ENCODE results near the gene TRAF1. TPM values are rescaled to one million over a fixed set of nuclear protein-coding genes. Genes with fewer than 3 reads are reported as not detected.

TRAF1 gene
- total RNA-seq, 2 experiments from 2014 or later = 60.3 to 61.7 TPM

DNA sequence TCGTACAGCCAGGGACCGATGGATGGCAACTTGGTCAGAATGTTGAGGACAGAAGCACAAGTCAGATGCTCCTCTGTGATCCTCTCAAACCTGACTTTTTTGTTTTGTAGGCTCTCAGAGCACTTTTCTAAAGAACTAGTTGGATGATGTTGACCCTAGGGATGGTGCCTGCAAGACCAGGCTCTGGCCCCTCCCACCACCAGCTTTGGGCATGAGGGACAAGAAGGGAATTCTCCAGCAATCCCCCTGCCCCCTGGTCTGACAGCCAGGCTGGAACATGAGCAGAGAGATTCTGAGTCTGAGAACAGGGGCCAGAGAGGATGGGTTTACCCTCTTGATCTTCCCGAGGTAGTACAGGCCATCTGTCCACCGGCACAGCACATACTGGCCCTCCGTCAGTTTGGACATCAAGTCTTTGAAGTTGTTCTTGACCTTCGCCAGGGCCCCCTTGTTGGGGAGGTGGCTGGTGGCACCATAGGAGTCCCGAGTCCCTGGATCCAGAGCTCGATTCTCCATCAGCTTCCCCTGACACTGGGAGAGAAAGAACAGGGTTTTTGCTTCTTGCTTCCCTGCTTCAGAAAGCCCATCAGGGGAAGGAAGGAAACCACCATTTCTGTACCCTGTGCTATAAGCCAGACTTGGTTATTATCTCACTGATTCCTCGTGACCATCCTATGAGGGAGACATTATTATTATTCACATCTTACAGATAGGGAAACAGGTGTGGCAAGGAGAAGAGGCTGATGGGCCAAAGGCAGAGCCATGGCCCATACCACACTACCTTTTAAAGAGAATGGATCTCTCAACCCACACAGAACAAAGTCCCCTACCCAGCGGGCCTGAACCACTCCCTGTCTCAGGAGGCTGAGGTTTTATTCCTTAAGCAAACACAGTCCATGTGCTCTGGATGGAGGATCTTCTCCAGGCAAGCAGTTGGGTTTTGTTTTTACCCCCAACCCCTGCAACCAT lies 52.1 kb downstream of the TRAF1 start:
- Mint-ChIP-seq H3K9me3 (no peaks in the 10 kb centered on the region), H3K4me3 (peak overlapping the region; percentile 66), H3K27me3 (no peaks in the 10 kb centered on the region), H3K4me1 (ENCODE audit: low read depth) (peaks cover 60% of the 10 kb centered on the region), H3K27ac (peak overlapping the region; percentile 84), H3K36me3 (ENCODE audit: low read depth) (peaks cover 47% of the 10 kb centered on the region)
- peaks cover 76% of the 10 kb centered on the region for H3K4me1 ChIP-seq (ENCODE audit: insufficient read depth, low read length)
- no peak for ATAC-seq (ENCODE audit: poor library complexity)
- H3K27ac ChIP-seq (ENCODE audit: low read depth in 1 of 2, low read length in 2 of 2) = peak overlapping the region; percentile 82 to 93
- no peaks in the 10 kb centered on the region for H3K27me3 ChIP-seq (ENCODE audit: control insufficient read depth in 1 of 2, insufficient read depth in 2 of 2, low read length in 2 of 2)
- no peak overlapping the region for H3K4me3 ChIP-seq (ENCODE audit: low read length)
- ChIA-PET CTCF (no interaction called here), POLR2A (interaction anchor here (1.2 to 10.8 kb wide), 7 partner anchors 18 to 65 kb away, joined by 3 to 327 read pairs (median 19); partner anchors contain the start of gene TRAF1)
- no peaks in the 10 kb centered on the region for H3K9me3 ChIP-seq (ENCODE audit: control insufficient read depth in 1 of 2, insufficient read depth in 1 of 2, low read length in 2 of 2)
- TF ChIP-seq, protein P1, sequence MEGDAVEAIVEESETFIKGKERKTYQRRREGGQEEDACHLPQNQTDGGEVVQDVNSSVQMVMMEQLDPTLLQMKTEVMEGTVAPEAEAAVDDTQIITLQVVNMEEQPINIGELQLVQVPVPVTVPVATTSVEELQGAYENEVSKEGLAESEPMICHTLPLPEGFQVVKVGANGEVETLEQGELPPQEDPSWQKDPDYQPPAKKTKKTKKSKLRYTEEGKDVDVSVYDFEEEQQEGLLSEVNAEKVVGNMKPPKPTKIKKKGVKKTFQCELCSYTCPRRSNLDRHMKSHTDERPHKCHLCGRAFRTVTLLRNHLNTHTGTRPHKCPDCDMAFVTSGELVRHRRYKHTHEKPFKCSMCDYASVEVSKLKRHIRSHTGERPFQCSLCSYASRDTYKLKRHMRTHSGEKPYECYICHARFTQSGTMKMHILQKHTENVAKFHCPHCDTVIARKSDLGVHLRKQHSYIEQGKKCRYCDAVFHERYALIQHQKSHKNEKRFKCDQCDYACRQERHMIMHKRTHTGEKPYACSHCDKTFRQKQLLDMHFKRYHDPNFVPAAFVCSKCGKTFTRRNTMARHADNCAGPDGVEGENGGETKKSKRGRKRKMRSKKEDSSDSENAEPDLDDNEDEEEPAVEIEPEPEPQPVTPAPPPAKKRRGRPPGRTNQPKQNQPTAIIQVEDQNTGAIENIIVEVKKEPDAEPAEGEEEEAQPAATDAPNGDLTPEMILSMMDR (IDR thresholded peaks at IDR 0.05) = no peak
- DNase-seq = peak in 1 of 14 experiments; percentile 20
- H3K36me3 ChIP-seq (ENCODE audit: insufficient read depth, low read length) = peaks cover 33% of the 10 kb centered on the region
- intact Hi-C loops (cut with DNase I, micrococcal nuclease) = loop anchor here (5.0 kb wide), 2 partner anchors 38 to 108 kb away; no protein-coding TSS in a partner anchor

DNA sequence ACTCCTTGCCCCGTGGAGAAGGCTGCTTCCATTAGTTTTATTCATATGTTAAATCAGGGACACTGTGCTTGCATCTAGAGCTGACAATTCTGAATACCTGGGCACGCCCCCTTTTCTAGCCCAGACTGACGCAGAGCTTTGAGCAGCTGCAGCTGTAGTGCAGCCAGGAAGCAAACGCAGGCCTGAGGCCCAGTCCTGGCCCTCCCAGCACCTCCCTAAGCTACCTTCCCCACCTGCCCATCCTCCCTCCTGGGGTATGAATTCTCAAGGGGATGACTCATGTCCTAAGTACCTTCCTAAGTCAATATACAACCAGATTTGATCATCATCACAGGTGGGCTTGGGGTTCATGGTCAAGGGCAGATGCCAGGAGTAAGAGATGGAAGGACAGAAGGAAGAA lies 53.1 kb downstream of the TRAF1 start:
- Histone ChIP-seq H3K9me3 (ENCODE audit: control insufficient read depth in 1 of 2, insufficient read depth in 1 of 2, low read length in 2 of 2) (no peaks in the 10 kb centered on the region), H3K36me3 (ENCODE audit: insufficient read depth, low read length) (peaks cover 33% of the 10 kb centered on the region), H3K4me1 (ENCODE audit: insufficient read depth, low read length) (peaks cover 73% of the 10 kb centered on the region), H3K4me3 (ENCODE audit: low read length) (no peak overlapping the region), H3K27ac (ENCODE audit: low read depth in 1 of 2, low read length in 2 of 2) (no peak overlapping the region), H3K27me3 (ENCODE audit: control insufficient read depth in 1 of 2, insufficient read depth in 2 of 2, low read length in 2 of 2) (no peaks in the 10 kb centered on the region)
- ATAC-seq (ENCODE audit: poor library complexity) = no peak
- Mint-ChIP-seq H3K9me3 (no peaks in the 10 kb centered on the region), H3K36me3 (ENCODE audit: low read depth) (peaks cover 52% of the 10 kb centered on the region), H3K4me1 (ENCODE audit: low read depth) (peaks cover 55% of the 10 kb centered on the region), H3K4me3 (peak overlapping the region; percentile 43), H3K27ac (peak overlapping the region; percentile 84), H3K27me3 (no peaks in the 10 kb centered on the region)
- TF ChIP-seq, protein P1 (IDR thresholded peaks at IDR 0.05) = no peak
- CTCF ChIA-PET = interaction anchor here (2.1 kb wide), 1 partner anchor 63 kb away, joined by 9 read pairs; no protein-coding TSS in a partner anchor
- POLR2A ChIA-PET = interaction anchor here (0.8 to 10.8 kb wide), 8 partner anchors 10 to 248 kb away, joined by 3 to 327 read pairs (median 8); partner anchors contain the start of gene TRAF1
- DNase-seq = peak in 7 of 14 experiments; percentile 27 to 66 (median 43)
- intact Hi-C loops (cut with DNase I, micrococcal nuclease) = no loop called here

- Histone ChIP-seq H3K4me1 (ENCODE audit: insufficient read depth, low read length) (peaks cover 73% of the 10 kb centered on the region), H3K36me3 (ENCODE audit: insufficient read depth, low read length) (peaks cover 33% of the 10 kb centered on the region), H3K9me3 (ENCODE audit: control insufficient read depth in 1 of 2, insufficient read depth in 1 of 2, low read length in 2 of 2) (no peaks in the 10 kb centered on the region), H3K27me3 (ENCODE audit: control insufficient read depth in 1 of 2, insufficient read depth in 2 of 2, low read length in 2 of 2) (no peaks in the 10 kb centered on the region), H3K4me3 (ENCODE audit: low read length) (no peak overlapping the region), H3K27ac (ENCODE audit: low read depth in 1 of 2, low read length in 2 of 2) (peak overlapping the region in 1 of 2 donors; percentile 22)
- H3K27me3 Mint-ChIP-seq = no peaks in the 10 kb centered on the region
- intact Hi-C loops (cut with DNase I, micrococcal nuclease) = no loop called here
- ChIA-PET POLR2A (interaction anchor here (0.6 to 10.8 kb wide), 11 partner anchors 11 to 526 kb away, joined by 3 to 327 read pairs (median 4); partner anchors contain the start of gene TRAF1), CTCF (interaction anchor here (1.2 to 2.1 kb wide), 2 partner anchors 17 to 64 kb away, joined by 3 to 9 read pairs; no protein-coding TSS in a partner anchor)
- H3K4me3 Mint-ChIP-seq = peak overlapping the region; percentile 43
- DNase-seq (peak in 2 of 14 experiments; percentile 34 to 51), ATAC-seq (ENCODE audit: poor library complexity) (no peak)
- TF ChIP-seq, protein P1 (IDR thresholded peaks at IDR 0.05) = no peak
- H3K36me3 Mint-ChIP-seq (ENCODE audit: low read depth) = peaks cover 58% of the 10 kb centered on the region
- peaks cover 54% of the 10 kb centered on the region for H3K4me1 Mint-ChIP-seq (ENCODE audit: low read depth)
- peak overlapping the region; percentile 84 for H3K27ac Mint-ChIP-seq
- H3K9me3 Mint-ChIP-seq = no peaks in the 10 kb centered on the region
These were observed 53.6 kb downstream of the TRAF1 start for GRCh38 chr9:120872791-120873502.

All from CD4-positive, alpha-beta T cell (primary cell).